GM12878 (cell line): Measurements from ENCODE around the gene ARHGAP36. TPM values are rescaled to one million over a fixed set of nuclear protein-coding genes. Genes with fewer than 3 reads are reported as not detected.

Experiments used
- ATAC-seq: fragments of 200-7000 bp; cut with Tn5 transposase; 3 replicates; pipeline ENCODE4 v1.9.1; 2020; ENCODE audit warnings: mild to moderate bottlenecking, moderate library complexity
- BruUV-seq: library from RNA; stranded (reverse); fragments of 400-500 nt; replicated peaks from 2 replicates; lab custom pipeline; 2021; lab: Mats Ljungman, UMichigan
- CTCF ChIA-PET: fragments of 300-600 bp; sonication (Branson Sonifier 250); formaldehyde crosslinking; extraction: SDS; loops from one replicate; lab custom pipeline; 2021; ENCODE audit warnings: inconsistent platforms; lab: Yijun Ruan, JAX
- POLR2A ChIA-PET: fragments of 350-600 bp; formaldehyde crosslinking; extraction: SDS; loops from one replicate; lab custom pipeline; 2021; ENCODE audit warnings: inconsistent platforms; lab: Charles Lee
- RAD21 ChIA-PET: fragments of 300-600 bp; sonication (Branson Sonifier 250); formaldehyde crosslinking; loops from one replicate; lab custom pipeline; 2023; ENCODE audit warnings: antibody characterized with exemption; ENCODE audit not compliant: unreplicated experiment; lab: Charles Lee
- SMC1A ChIA-PET: fragments of 300-600 bp; sonication (Branson Sonifier 250); formaldehyde crosslinking; loops from one replicate; lab custom pipeline; 2023; ENCODE audit not compliant: unreplicated experiment, uncharacterized antibody; lab: Charles Lee
- DNase-seq: peaks from one replicate; pipeline ENCODE4 v3.0.0-alpha.2; 2011; ENCODE audit warnings: low read depth, low spot score
- FAIRE-seq: peaks from 3 replicates; lab custom pipeline; 2011; peaks lifted over from hg19 to GRCh38; lab: Jason Lieb, UNC
- H2AFZ ChIP-seq: 2 replicates; pipeline ENCODE4 v1.6.0; 2011; ENCODE audit warnings: low read depth, low read length, control low read depth; ENCODE audit not compliant: control insufficient read depth
- H3K27ac ChIP-seq: 2 replicates; pipeline ENCODE4 v1.5.1; 2011; ENCODE audit warnings: control low read depth; ENCODE audit not compliant: control insufficient read depth, insufficient read depth
- H3K27me3 ChIP-seq, 2 experiments: replicated peaks in 1 of 2; 2 replicates each; pipeline versions ENCODE4 v1.6.0 to v1.6.1; 2011; ENCODE audit warnings: low read length in 1 of 2; ENCODE audit not compliant: control insufficient read depth in 2 of 2, insufficient read depth in 2 of 2
- H3K36me3 ChIP-seq, 2 experiments: 2 replicates each; pipeline ENCODE4 v1.5.1; 2011; ENCODE audit warnings: low read length in 1 of 2; ENCODE audit not compliant: control insufficient read depth in 2 of 2, insufficient read depth in 2 of 2
- H3K4me1 ChIP-seq: 2 replicates; pipeline ENCODE4 v1.6.1; 2011; ENCODE audit warnings: mild to moderate bottlenecking, low read length, moderate library complexity, mixed read lengths; ENCODE audit not compliant: control insufficient read depth, insufficient read depth
- H3K4me2 ChIP-seq: 2 replicates; pipeline ENCODE4 v1.6.0; 2011; ENCODE audit warnings: control low read depth; ENCODE audit not compliant: control insufficient read depth, insufficient read depth
- H3K4me3 ChIP-seq: fragments of 200-600 bp; sonication (generic); 2 replicates; pipeline ENCODE4 v1.5.1; 2016
- H3K79me2 ChIP-seq: 2 replicates; pipeline ENCODE4 v1.6.0; 2011; ENCODE audit warnings: low read length; ENCODE audit not compliant: control insufficient read depth, insufficient read depth
- H3K9ac ChIP-seq: 2 replicates; pipeline ENCODE4 v1.8.0; 2011; ENCODE audit warnings: low read length, control low read depth, mixed read lengths; ENCODE audit not compliant: control insufficient read depth, insufficient read depth
- H3K9me3 ChIP-seq: replicated peaks from 3 replicates; pipeline ENCODE4 v1.5.1; 2011; ENCODE audit warnings: mild to moderate bottlenecking, low read length; ENCODE audit not compliant: control insufficient read depth, insufficient read depth
- H4K20me1 ChIP-seq: 2 replicates; pipeline ENCODE4 v1.6.0; 2011; ENCODE audit not compliant: control insufficient read depth, insufficient read depth
- ATF7 ChIP-seq: fragments of 450-650 bp; IDR thresholded peaks from 2 replicates; pipeline ENCODE4 v1.6.1; 2016; ENCODE audit warnings: low read depth, mild to moderate bottlenecking
- BACH1 ChIP-seq: fragments of 450-650 bp; IDR thresholded peaks from 2 replicates; pipeline ENCODE4 v1.6.1; 2017; ENCODE audit warnings: mild to moderate bottlenecking, borderline replicate concordance
- BHLHE40 ChIP-seq, 2 experiments: fragments of 450-650 bp in 1 of 2; IDR thresholded peaks; 2 replicates each; pipeline ENCODE4 v1.6.1; 2011 to 2017; ENCODE audit warnings: low read depth in 2 of 2, borderline replicate concordance in 1 of 2, improper control_type of control experiment in 1 of 2, low read length in 1 of 2, mild to moderate bottlenecking in 1 of 2
- CHD2 ChIP-seq: IDR thresholded peaks from 2 replicates; pipeline ENCODE4 v1.6.1; 2011; ENCODE audit warnings: low read depth, low read length, improper control_type of control experiment, borderline replicate concordance
- JUND ChIP-seq: IDR thresholded peaks from 2 replicates; pipeline ENCODE4 v1.6.1; 2012; ENCODE audit warnings: low read depth, mild to moderate bottlenecking, low read length, improper control_type of control experiment, moderate library complexity
- MAX ChIP-seq: IDR thresholded peaks from 2 replicates; pipeline ENCODE4 v1.6.1; 2012; ENCODE audit warnings: low read depth, low read length, improper control_type of control experiment
- MEF2A ChIP-seq: IDR thresholded peaks from 2 replicates; pipeline ENCODE4 v1.6.1; 2011; ENCODE audit warnings: low read depth, mild to moderate bottlenecking, low read length, moderate library complexity; ENCODE audit not compliant: insufficient read depth
- MTA3 ChIP-seq: IDR thresholded peaks from 2 replicates; pipeline ENCODE4 v1.6.1; 2012; ENCODE audit warnings: low read length, inconsistent platforms, borderline replicate concordance
- MXI1 ChIP-seq: fragments of 150-350 bp; IDR thresholded peaks from 2 replicates; pipeline ENCODE4 v1.6.1; 2011; ENCODE audit warnings: low read depth, mild to moderate bottlenecking, inconsistent platforms, low read length, improper control_type of control experiment
- MYB ChIP-seq: fragments of 150-350 bp; IDR thresholded peaks from 2 replicates; pipeline ENCODE4 v1.6.1; 2014; ENCODE audit warnings: mild to moderate bottlenecking, low read depth, low read length, borderline replicate concordance
- PKNOX1 ChIP-seq: fragments of 450-650 bp; IDR thresholded peaks from 2 replicates; pipeline ENCODE4 v1.6.1; 2016; ENCODE audit warnings: mild to moderate bottlenecking
- POLR2A ChIP-seq: IDR thresholded peaks from 2 replicates; pipeline ENCODE4 v1.6.1; 2011; ENCODE audit warnings: low read depth, mild to moderate bottlenecking, low read length
- RAD21 ChIP-seq: IDR thresholded peaks from 2 replicates; pipeline ENCODE4 v1.6.1; 2011; ENCODE audit warnings: mild to moderate bottlenecking, low read depth, low read length, moderate library complexity; ENCODE audit not compliant: insufficient read depth
- RBBP5 ChIP-seq: fragments of 200-600 bp; sonication (generic); conservative IDR thresholded peaks from 2 replicates; pipeline ENCODE4 v1.6.1; 2016
- SMAD5 ChIP-seq: IDR thresholded peaks from 2 replicates; pipeline ENCODE4 v1.6.1; 2016; ENCODE audit warnings: antibody characterized with exemption, low read depth
- USF2 ChIP-seq: IDR thresholded peaks from 2 replicates; pipeline ENCODE4 v1.6.1; 2011; ENCODE audit warnings: low read depth, low read length, improper control_type of control experiment, borderline replicate concordance
- ZBTB11 ChIP-seq: fragments of 450-650 bp; formaldehyde crosslinking; IDR thresholded peaks from 2 replicates; pipeline ENCODE4 v1.5.0; 2022; ENCODE audit warnings: mild to moderate bottlenecking, missing genetic modification characterization
- WGBS: methylation state at CpG from one replicate; pipeline ENCODE4 v1.1.6; 2016; ENCODE audit warnings: low lambda C conversion rate; ENCODE audit not compliant: insufficient replicate concordance, insufficient coverage; ENCODE audit errors: missing lambda C conversion rate; 5-methylcytosine and 5-hydroxymethylcytosine counted together
- in situ Hi-C: fragments of 300-500 bp; cut with MboI; formaldehyde crosslinking; loops from 9 replicates; pipeline ENCODE4 v1.14.3; 2018; ENCODE audit warnings: mixed read lengths
- intact Hi-C: fragments of 100-400 bp; cut with micrococcal nuclease; formaldehyde crosslinking; loops from one replicate; pipeline ENCODE4 v1.14.2; 2022; ENCODE audit not compliant: unreplicated experiment
- polyA plus RNA-seq, 11 experiments: library from polyadenylated mRNA; depleted of rRNA in 4 of 11; unstranded in 6 of 11; stranded (reverse) in 5 of 11; fragments of >200 nt; fragmentation: Nextera tagmentation in 4 of 11; fragmentation: Illumina TruSeq in 1 of 11; extraction: Ambion mirVana in 4 of 11; extraction: Trizol in 1 of 11; gene quantifications; 1 replicate in 1 of 11; 2 replicates in 10 of 11; pipeline versions ENCODE4 v1.2.1 to v1.2.3, GENCODE V29; 2011 to 2016; ENCODE audit warnings: inconsistent platforms in 2 of 11, missing spikeins in 2 of 11, low read depth in 1 of 11
- total RNA-seq, 4 experiments: library from RNA; depleted of rRNA in 3 of 4; stranded (reverse); fragments of >200 nt in 3 of 4; fragmentation: Illumina TruSeq in 1 of 4; extraction: Trizol in 1 of 4; gene quantifications; 2 replicates each; pipeline versions ENCODE4 v1.2.1 to v1.2.3, GENCODE V29; 2013 to 2021

ARHGAP36 gene
- total and polyA plus RNA-seq, 10 of the 15 experiments (the other 5 are each of a cell fraction or from before 2014, with no cell fraction given) = not detected

GRCh38 chrX:131139072-131139471, 80.9 kb downstream of the ARHGAP36 start:
- H3K9me3 ChIP-seq = no peaks in the 10 kb centered on the region
- no peak for DNase-seq
- no peak overlapping the region for H2AFZ ChIP-seq
- in situ Hi-C loops (no loop called here), intact Hi-C loops (no loop called here)
- H3K27me3 ChIP-seq = no peaks in the 10 kb centered on the region
- 53% methylated on average over 2 of the region's 2 CpGs for WGBS
- H3K9ac ChIP-seq = no peak overlapping the region
- ChIA-PET POLR2A (no interaction called here), SMC1A (no interaction called here), CTCF (no interaction called here), RAD21 (no interaction called here)
- no peaks in the 10 kb centered on the region for H3K79me2 ChIP-seq
- no peaks in the 10 kb centered on the region for H3K4me1 ChIP-seq
- BruUV-seq = no TSS peak
- no peak overlapping the region for H3K4me2 ChIP-seq
- no peak overlapping the region for H3K4me3 ChIP-seq
- H4K20me1 ChIP-seq = no peaks in the 10 kb centered on the region
- no peak for FAIRE-seq
- H3K27ac ChIP-seq = no peak overlapping the region
- H3K36me3 ChIP-seq = no peaks in the 10 kb centered on the region
- ATAC-seq = no peak
- TF ChIP-seq BACH1 = no peak
- no peak for TF ChIP-seq RBBP5
- TF ChIP-seq MEF2A = no peak
- TF ChIP-seq ATF7 = no peak
- TF ChIP-seq POLR2A = no peak
- no peak for TF ChIP-seq ZBTB11
- TF ChIP-seq MTA3 = no peak
- TF ChIP-seq MXI1 = no peak
- TF ChIP-seq PKNOX1 = no peak
- no peak for TF ChIP-seq MAX
- no peak for TF ChIP-seq JUND
- no peak for TF ChIP-seq CHD2
- TF ChIP-seq RAD21 = no peak
- no peak for TF ChIP-seq USF2
- no peak for TF ChIP-seq MYB
- no peak for TF ChIP-seq SMAD5
- no peak for TF ChIP-seq BHLHE40 (IDR thresholded peaks at IDR 0.05; ENCODE audit: borderline replicate concordance in 1 of 2, low read depth in 2 of 2, low read length in 1 of 2)
